Liver (tissue), 3 donors: ENCODE measurements around the gene COL11A2.

Source experiments
- TAF1 ChIP-seq: conservative IDR thresholded peaks from 2 replicates; pipeline ENCODE4 v1.6.1; 2016; ENCODE audit warnings: antibody characterized with exemption, mild to moderate bottlenecking
- TF ChIP-seq, protein P1 (sequence below): fragments of 150-350 bp; IDR thresholded peaks from 2 replicates; pipeline ENCODE4 v1.5.1; 2017; ENCODE audit warnings: improper control_type of control experiment, low read depth, low read length; ENCODE audit not compliant: missing input control
- donor health status: healthy.
- donor health status: healthy.

DNA sequence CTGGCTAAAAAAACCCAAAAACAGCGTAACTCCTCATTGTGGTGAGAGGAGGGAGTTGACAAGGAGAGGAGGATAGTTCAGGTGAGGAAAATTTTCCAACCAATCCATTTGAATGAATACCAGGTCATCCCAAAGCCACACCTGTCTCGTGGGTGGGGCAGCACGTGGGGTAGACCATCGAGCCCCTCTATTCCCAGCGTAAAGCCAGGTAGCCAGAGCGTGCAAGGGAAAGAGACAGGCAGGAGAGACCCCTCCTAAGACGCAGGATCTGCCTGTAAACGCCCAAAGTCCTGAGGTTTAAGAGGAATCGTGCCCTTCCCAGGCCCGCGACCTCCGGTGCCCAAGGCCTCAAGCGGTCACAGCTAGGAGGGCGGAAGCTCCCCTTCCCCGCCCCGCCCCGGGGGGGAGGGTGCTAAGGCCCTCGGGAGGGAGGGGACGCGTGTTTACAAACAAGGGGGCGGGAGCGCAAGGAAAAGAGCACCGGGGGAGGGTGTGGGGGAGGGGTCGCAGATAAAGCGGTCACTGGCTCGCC is 7.5 kb upstream of the COL11A2 start:
- TF ChIP-seq, protein P1, sequence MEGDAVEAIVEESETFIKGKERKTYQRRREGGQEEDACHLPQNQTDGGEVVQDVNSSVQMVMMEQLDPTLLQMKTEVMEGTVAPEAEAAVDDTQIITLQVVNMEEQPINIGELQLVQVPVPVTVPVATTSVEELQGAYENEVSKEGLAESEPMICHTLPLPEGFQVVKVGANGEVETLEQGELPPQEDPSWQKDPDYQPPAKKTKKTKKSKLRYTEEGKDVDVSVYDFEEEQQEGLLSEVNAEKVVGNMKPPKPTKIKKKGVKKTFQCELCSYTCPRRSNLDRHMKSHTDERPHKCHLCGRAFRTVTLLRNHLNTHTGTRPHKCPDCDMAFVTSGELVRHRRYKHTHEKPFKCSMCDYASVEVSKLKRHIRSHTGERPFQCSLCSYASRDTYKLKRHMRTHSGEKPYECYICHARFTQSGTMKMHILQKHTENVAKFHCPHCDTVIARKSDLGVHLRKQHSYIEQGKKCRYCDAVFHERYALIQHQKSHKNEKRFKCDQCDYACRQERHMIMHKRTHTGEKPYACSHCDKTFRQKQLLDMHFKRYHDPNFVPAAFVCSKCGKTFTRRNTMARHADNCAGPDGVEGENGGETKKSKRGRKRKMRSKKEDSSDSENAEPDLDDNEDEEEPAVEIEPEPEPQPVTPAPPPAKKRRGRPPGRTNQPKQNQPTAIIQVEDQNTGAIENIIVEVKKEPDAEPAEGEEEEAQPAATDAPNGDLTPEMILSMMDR: no peak
- no peak for TF ChIP-seq TAF1
